ENCODE results near the gene NR4A2. TPM values are rescaled to one million over a fixed set of nuclear protein-coding genes. Genes with fewer than 3 reads are reported as not detected.

The NR4A2 gene
- polyA plus RNA-seq, 4 donors, result 1.3 to 5.7 (median 2.0) TPM

- H3K27ac ChIP-seq (ENCODE audit: low read depth in 1 of 3, low read length in 2 of 3), result peak overlapping the region; percentile 83 to 100 (median 92)
- peaks cover 0 to 25% (median 11%) of the 10 kb centered on the region in 3 donors for H3K4me1 ChIP-seq (ENCODE audit: control insufficient read depth in 3 of 3, insufficient read depth in 2 of 3, low read depth in 1 of 3, low read length in 2 of 3)
- H3K4me3 ChIP-seq (ENCODE audit: low read depth in 1 of 3, low read length in 3 of 3), result peak overlapping the region; percentile 72 to 93 (median 92)
- peaks cover 0 to 29% (median 0%) of the 10 kb centered on the region in 3 donors for H3K27me3 ChIP-seq (ENCODE audit: control insufficient read depth in 3 of 3, insufficient read depth in 3 of 3, low read length in 3 of 3)
- no peak for FAIRE-seq
- H3K36me3 ChIP-seq (ENCODE audit: control insufficient read depth in 3 of 3, insufficient read depth in 2 of 3, low read depth in 1 of 3, low read length in 3 of 3), result no peaks in the 10 kb centered on the region
- DNase-seq, result peak; percentile 78 to 90
- WGBS, 3 donors, result 0 to 2% (median 1%) methylated on average over 29 to 40 of the region's 40 CpGs
- peaks cover 0 to 3% of the 10 kb centered on the region in 2 donors for H3K9me3 ChIP-seq (ENCODE audit: control insufficient read depth in 2 of 2, insufficient read depth in 1 of 2, low read depth in 1 of 2, low read length in 1 of 2)
These were observed 2.3 kb upstream of the NR4A2 start for GRCh38 chr2:156334496-156335478.

GRCh38 chr2:156333951-156334495 is 1.5 kb upstream of the NR4A2 start:
- DNase-seq (peak in 1 of 2 donors; percentile 70), FAIRE-seq (no peak)
- Histone ChIP-seq H3K4me1 (ENCODE audit: control insufficient read depth in 3 of 3, insufficient read depth in 2 of 3, low read depth in 1 of 3, low read length in 2 of 3) (peaks cover 0 to 29% (median 11%) of the 10 kb centered on the region in 3 donors), H3K9me3 (ENCODE audit: control insufficient read depth in 2 of 2, insufficient read depth in 1 of 2, low read depth in 1 of 2, low read length in 1 of 2) (peaks cover 0 to 4% of the 10 kb centered on the region in 2 donors), H3K36me3 (ENCODE audit: control insufficient read depth in 3 of 3, insufficient read depth in 2 of 3, low read depth in 1 of 3, low read length in 3 of 3) (no peaks in the 10 kb centered on the region), H3K27ac (ENCODE audit: low read depth in 1 of 3, low read length in 2 of 3) (peak overlapping the region; percentile 83 to 100 (median 92)), H3K4me3 (ENCODE audit: low read depth in 1 of 3, low read length in 3 of 3) (peak overlapping the region; percentile 72 to 93 (median 92)), H3K27me3 (ENCODE audit: control insufficient read depth in 3 of 3, insufficient read depth in 3 of 3, low read length in 3 of 3) (peaks cover 0 to 37% (median 0%) of the 10 kb centered on the region in 3 donors)
- WGBS, 3 donors, result 0 to 1% (median 0%) methylated on average over 43 to 48 of the region's 48 CpGs

- Histone ChIP-seq H3K27me3 (ENCODE audit: control insufficient read depth in 3 of 3, insufficient read depth in 3 of 3, low read length in 3 of 3) (peaks cover 0 to 43% (median 0%) of the 10 kb centered on the region in 3 donors), H3K27ac (ENCODE audit: low read depth in 1 of 3, low read length in 2 of 3) (peak overlapping the region; percentile 83 to 100 (median 92)), H3K9me3 (ENCODE audit: control insufficient read depth in 2 of 2, insufficient read depth in 1 of 2, low read depth in 1 of 2, low read length in 1 of 2) (peaks cover 0 to 4% of the 10 kb centered on the region in 2 donors), H3K36me3 (ENCODE audit: control insufficient read depth in 3 of 3, insufficient read depth in 2 of 3, low read depth in 1 of 3, low read length in 3 of 3) (no peaks in the 10 kb centered on the region), H3K4me3 (ENCODE audit: low read depth in 1 of 3, low read length in 3 of 3) (peak overlapping the region; percentile 72 to 93 (median 92)), H3K4me1 (ENCODE audit: control insufficient read depth in 3 of 3, insufficient read depth in 2 of 3, low read depth in 1 of 3, low read length in 2 of 3) (peaks cover 0 to 27% (median 6%) of the 10 kb centered on the region in 3 donors)
- WGBS, 3 donors, result 0 to 1% (median 0%) methylated on average over 28 of the region's 28 CpGs
- FAIRE-seq (no peak), DNase-seq (peak; percentile 20 to 78)
These were observed 891 bp upstream of the NR4A2 start for GRCh38 chr2:156333274-156333950.

- no peak for FAIRE-seq
- Histone ChIP-seq H3K9me3 (ENCODE audit: control insufficient read depth in 2 of 2, insufficient read depth in 1 of 2, low read depth in 1 of 2, low read length in 1 of 2) (peaks cover 0 to 4% of the 10 kb centered on the region in 2 donors), H3K4me1 (ENCODE audit: control insufficient read depth in 3 of 3, insufficient read depth in 2 of 3, low read depth in 1 of 3, low read length in 2 of 3) (peaks cover 0 to 27% (median 6%) of the 10 kb centered on the region in 3 donors), H3K4me3 (ENCODE audit: low read depth in 1 of 3, low read length in 3 of 3) (peak overlapping the region; percentile 50 to 92 (median 72)), H3K36me3 (ENCODE audit: control insufficient read depth in 3 of 3, insufficient read depth in 2 of 3, low read depth in 1 of 3, low read length in 3 of 3) (no peaks in the 10 kb centered on the region), H3K27me3 (ENCODE audit: control insufficient read depth in 3 of 3, insufficient read depth in 3 of 3, low read length in 3 of 3) (peaks cover 0 to 55% (median 0%) of the 10 kb centered on the region in 3 donors), H3K27ac (ENCODE audit: low read depth in 1 of 3, low read length in 2 of 3) (peak overlapping the region; percentile 28 to 100 (median 92))
- WGBS, 3 donors, result 0 to 1% (median 0%) methylated on average over 12 of the region's 12 CpGs
- DNase-seq, result no peak
These were observed 312 bp downstream of the NR4A2 start for GRCh38 chr2:156332284-156332533.

GRCh38 chr2:156331572-156332283 is 793 bp downstream of the NR4A2 start:
- DNase-seq (peak; percentile 66 to 81), FAIRE-seq (no peak)
- Histone ChIP-seq H3K36me3 (ENCODE audit: control insufficient read depth in 3 of 3, insufficient read depth in 2 of 3, low read depth in 1 of 3, low read length in 3 of 3) (no peaks in the 10 kb centered on the region), H3K9me3 (ENCODE audit: control insufficient read depth in 2 of 2, insufficient read depth in 1 of 2, low read depth in 1 of 2, low read length in 1 of 2) (peaks cover 0 to 4% of the 10 kb centered on the region in 2 donors), H3K27me3 (ENCODE audit: control insufficient read depth in 3 of 3, insufficient read depth in 3 of 3, low read length in 3 of 3) (peaks cover 0 to 60% (median 0%) of the 10 kb centered on the region in 3 donors), H3K27ac (ENCODE audit: low read depth in 1 of 3, low read length in 2 of 3) (peak overlapping the region; percentile 28 to 100 (median 92)), H3K4me1 (ENCODE audit: control insufficient read depth in 3 of 3, insufficient read depth in 2 of 3, low read depth in 1 of 3, low read length in 2 of 3) (peaks cover 0 to 27% (median 6%) of the 10 kb centered on the region in 3 donors), H3K4me3 (ENCODE audit: low read depth in 1 of 3, low read length in 3 of 3) (peak overlapping the region; percentile 50 to 92 (median 72))
- 1 to 2% (median 2%) methylated on average over 18 of the region's 18 CpGs for WGBS, 3 donors

- Histone ChIP-seq H3K4me3 (ENCODE audit: low read depth in 1 of 3, low read length in 3 of 3) (no peak overlapping the region), H3K27ac (ENCODE audit: low read depth in 1 of 3, low read length in 2 of 3) (no peak overlapping the region), H3K9me3 (ENCODE audit: control insufficient read depth in 2 of 2, insufficient read depth in 1 of 2, low read depth in 1 of 2, low read length in 1 of 2) (peaks cover 0 to 4% of the 10 kb centered on the region in 2 donors), H3K4me1 (ENCODE audit: control insufficient read depth in 3 of 3, insufficient read depth in 2 of 3, low read depth in 1 of 3, low read length in 2 of 3) (peaks cover 0 to 23% (median 6%) of the 10 kb centered on the region in 3 donors), H3K27me3 (ENCODE audit: control insufficient read depth in 3 of 3, insufficient read depth in 3 of 3, low read length in 3 of 3) (peaks cover 0 to 76% (median 0%) of the 10 kb centered on the region in 3 donors), H3K36me3 (ENCODE audit: control insufficient read depth in 3 of 3, insufficient read depth in 2 of 3, low read depth in 1 of 3, low read length in 3 of 3) (no peaks in the 10 kb centered on the region)
- WGBS, 3 donors, result 70 to 90% (median 82%) methylated on average over 21 to 23 of the region's 23 CpGs
- DNase-seq (peak in 1 of 2 donors; percentile 44), FAIRE-seq (no peak)
These were observed 2.4 kb downstream of the NR4A2 start for GRCh38 chr2:156329927-156330726.
